Measurements from ENCODE around the gene EP300. TPM values are rescaled to one million over a fixed set of nuclear protein-coding genes. Genes with fewer than 3 reads are reported as not detected.

Gene EP300
- total RNA-seq, 1 donor from 2014 or later = 73.7 TPM

DNA sequence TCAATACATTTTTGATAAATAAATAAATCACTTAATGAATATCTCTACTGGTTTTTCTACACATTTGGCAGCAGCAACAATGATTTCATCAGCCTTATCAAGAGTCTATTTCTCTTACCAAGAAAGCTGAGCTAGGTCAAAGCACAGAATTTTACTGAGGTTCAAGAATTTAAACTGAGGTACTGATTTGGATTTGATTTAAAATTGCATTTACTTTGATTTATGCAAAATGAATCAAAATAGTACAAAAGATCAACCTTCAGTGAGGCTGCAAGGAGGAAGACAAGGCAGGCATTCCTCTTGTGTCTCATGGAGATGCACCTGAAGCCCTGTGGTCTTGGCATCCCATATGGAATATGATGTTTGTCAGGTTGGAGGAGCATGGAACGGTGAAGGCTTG is 15.5 kb upstream of the EP300 start:
- Histone ChIP-seq H3K4me3 (no peak overlapping the region), H3K9me3 (no peaks in the 10 kb centered on the region), H3K27me3 (ENCODE audit: low read depth) (no peaks in the 10 kb centered on the region), H3K36me3 (no peaks in the 10 kb centered on the region), H3K4me1 (no peaks in the 10 kb centered on the region), H3K27ac (no peak overlapping the region)
- TF ChIP-seq, protein P1, sequence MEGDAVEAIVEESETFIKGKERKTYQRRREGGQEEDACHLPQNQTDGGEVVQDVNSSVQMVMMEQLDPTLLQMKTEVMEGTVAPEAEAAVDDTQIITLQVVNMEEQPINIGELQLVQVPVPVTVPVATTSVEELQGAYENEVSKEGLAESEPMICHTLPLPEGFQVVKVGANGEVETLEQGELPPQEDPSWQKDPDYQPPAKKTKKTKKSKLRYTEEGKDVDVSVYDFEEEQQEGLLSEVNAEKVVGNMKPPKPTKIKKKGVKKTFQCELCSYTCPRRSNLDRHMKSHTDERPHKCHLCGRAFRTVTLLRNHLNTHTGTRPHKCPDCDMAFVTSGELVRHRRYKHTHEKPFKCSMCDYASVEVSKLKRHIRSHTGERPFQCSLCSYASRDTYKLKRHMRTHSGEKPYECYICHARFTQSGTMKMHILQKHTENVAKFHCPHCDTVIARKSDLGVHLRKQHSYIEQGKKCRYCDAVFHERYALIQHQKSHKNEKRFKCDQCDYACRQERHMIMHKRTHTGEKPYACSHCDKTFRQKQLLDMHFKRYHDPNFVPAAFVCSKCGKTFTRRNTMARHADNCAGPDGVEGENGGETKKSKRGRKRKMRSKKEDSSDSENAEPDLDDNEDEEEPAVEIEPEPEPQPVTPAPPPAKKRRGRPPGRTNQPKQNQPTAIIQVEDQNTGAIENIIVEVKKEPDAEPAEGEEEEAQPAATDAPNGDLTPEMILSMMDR (IDR thresholded peaks at IDR 0.05) = no peak
- DNase-seq = no peak
- intact Hi-C loops (cut with DNase I) = no loop called here
- no peak for ATAC-seq

DNA sequence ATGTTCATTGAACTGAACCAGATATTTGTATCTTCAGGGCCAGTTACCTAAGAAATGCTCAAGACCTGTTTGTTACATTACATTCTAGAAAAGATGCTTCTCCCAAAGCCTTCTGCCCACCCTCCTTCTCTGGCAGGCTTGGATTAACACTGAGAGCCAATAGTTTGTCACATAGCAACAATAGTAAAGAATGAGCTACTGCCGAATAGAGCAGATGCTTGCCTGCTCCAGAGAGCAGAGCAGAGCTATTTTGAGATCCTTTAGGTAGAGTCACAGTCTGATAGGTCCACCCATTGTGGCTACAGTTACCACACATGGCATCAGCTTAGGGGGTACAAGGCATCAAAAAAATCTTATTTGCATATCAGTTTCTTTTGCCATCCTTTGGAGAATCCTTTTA is 13.5 kb upstream of the EP300 start:
- TF ChIP-seq, protein P1 (IDR thresholded peaks at IDR 0.05) = no peak
- no peaks in the 10 kb centered on the region for H3K9me3 ChIP-seq
- H3K27me3 ChIP-seq (ENCODE audit: low read depth) = no peaks in the 10 kb centered on the region
- ATAC-seq (no peak), DNase-seq (no peak)
- no peaks in the 10 kb centered on the region for H3K36me3 ChIP-seq
- no peak overlapping the region for H3K4me3 ChIP-seq
- intact Hi-C loops (cut with DNase I) = no loop called here
- no peaks in the 10 kb centered on the region for H3K4me1 ChIP-seq
- no peak overlapping the region for H3K27ac ChIP-seq

DNA sequence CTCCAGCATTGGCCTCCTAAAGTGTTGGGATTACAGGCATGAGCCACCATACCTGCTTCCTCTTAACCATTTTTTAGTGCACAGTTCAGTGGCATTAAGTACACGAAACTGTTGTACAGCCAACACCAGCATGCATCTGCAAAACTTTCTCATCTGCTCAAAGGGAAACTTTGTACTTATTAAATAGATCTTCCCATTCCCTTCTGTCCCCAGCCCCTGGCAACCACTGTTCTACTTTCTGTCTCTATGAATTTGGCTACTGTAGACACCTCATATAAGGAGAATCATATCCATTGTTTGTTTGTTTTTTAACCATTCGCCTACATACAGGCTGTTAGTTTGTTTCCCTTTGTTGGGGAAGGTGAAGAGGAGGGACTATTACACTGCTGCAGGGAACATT is 6.5 kb upstream of the EP300 start:
- no peak overlapping the region for H3K27ac ChIP-seq
- DNase-seq (no peak), ATAC-seq (no peak)
- no peaks in the 10 kb centered on the region for H3K9me3 ChIP-seq
- no peaks in the 10 kb centered on the region for H3K36me3 ChIP-seq
- intact Hi-C loops (cut with DNase I) = no loop called here
- TF ChIP-seq, protein P1 (IDR thresholded peaks at IDR 0.05) = no peak
- H3K4me1 ChIP-seq = peaks cover 5% of the 10 kb centered on the region
- H3K27me3 ChIP-seq (ENCODE audit: low read depth) = no peaks in the 10 kb centered on the region
- no peak overlapping the region for H3K4me3 ChIP-seq

DNA sequence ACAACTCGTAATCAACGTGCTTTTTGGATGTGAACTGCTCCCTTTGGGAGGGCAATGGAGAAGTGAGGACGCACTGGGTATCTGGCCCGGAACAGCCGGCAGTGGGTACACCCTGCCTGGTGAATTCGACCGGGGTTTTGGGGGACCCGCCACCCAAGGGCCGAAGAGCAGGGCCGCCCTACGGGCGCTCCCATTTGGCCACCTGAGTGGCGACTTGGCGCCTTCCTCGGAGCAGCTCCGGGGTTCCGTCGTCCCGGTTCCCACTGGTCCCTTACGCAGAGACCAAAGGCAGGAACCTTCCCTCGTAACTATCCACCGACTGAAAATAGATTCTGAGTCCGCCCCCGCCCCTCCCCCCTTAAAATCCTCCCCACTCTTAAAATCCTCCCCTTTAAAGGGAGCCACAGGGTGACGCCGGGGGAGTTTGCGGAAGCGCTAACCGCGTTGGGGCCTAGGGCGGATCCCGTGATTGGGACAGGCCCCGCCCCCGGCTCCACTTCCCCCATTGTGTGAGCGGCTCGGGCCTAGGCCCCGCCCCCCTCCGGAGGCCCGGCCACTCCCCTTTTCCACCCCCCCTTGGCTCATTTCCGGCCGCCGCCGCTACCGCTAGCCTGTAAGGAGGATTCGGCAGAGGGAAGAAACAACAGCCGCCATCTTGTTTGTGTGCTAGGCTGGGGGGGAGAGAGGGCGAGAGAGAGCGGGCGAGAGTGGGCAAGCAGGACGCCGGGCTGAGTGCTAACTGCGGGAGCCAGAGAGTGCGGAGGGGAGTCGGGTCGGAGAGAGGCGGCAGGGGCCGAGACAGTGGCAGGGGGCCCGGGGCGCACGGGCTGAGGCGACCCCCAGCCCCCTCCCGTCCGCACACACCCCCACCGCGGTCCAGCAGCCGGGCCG is 1.0 kb upstream of the EP300 start:
- H3K27ac ChIP-seq = peak overlapping the region; percentile 99
- peak overlapping the region; percentile 94 for H3K4me3 ChIP-seq
- no peaks in the 10 kb centered on the region for H3K36me3 ChIP-seq
- TF ChIP-seq, protein P1 (IDR thresholded peaks at IDR 0.05) = no peak
- intact Hi-C loops (cut with DNase I) = no loop called here
- DNase-seq (peak; percentile 100), ATAC-seq (peak; percentile 97 to 99)
- peaks cover 24% of the 10 kb centered on the region for H3K4me1 ChIP-seq
- no peaks in the 10 kb centered on the region for H3K9me3 ChIP-seq
- H3K27me3 ChIP-seq (ENCODE audit: low read depth) = no peaks in the 10 kb centered on the region

DNA sequence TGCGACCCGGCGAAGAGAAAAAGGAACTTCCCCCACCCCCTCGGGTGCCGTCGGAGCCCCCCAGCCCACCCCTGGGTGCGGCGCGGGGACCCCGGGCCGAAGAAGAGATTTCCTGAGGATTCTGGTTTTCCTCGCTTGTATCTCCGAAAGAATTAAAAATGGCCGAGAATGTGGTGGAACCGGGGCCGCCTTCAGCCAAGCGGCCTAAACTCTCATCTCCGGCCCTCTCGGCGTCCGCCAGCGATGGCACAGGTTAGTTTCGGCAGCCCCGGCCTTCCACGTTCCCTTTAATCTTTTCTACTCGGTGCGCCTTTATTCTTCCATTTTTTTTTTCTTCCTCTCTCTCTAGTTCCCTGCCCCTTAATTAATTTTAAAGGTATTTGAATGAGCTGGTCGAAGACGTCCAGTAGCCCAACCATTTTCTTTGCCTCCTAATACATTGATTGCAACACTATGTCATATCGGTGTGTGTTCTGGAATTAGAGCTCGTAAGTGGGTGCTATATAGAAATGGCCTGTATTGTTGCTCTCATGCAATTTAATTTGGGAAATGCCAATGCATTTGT is 537 bp downstream of the EP300 start:
- H3K4me1 ChIP-seq = peaks cover 36% of the 10 kb centered on the region
- H3K4me3 ChIP-seq = peak overlapping the region; percentile 94
- ATAC-seq (peak in 1 of 2 donors; percentile 11), DNase-seq (peak; percentile 62)
- peak overlapping the region; percentile 99 for H3K27ac ChIP-seq
- no peaks in the 10 kb centered on the region for H3K27me3 ChIP-seq (ENCODE audit: low read depth)
- H3K36me3 ChIP-seq = no peaks in the 10 kb centered on the region
- TF ChIP-seq, protein P1 (IDR thresholded peaks at IDR 0.05) = no peak
- H3K9me3 ChIP-seq = no peaks in the 10 kb centered on the region
- intact Hi-C loops (cut with DNase I) = no loop called here

Data from lower lobe of right lung (tissue), 2 donors.